ENCODE results near the gene COL25A1. TPM values are rescaled to one million over a fixed set of nuclear protein-coding genes. Genes with fewer than 3 reads are reported as not detected.

COL25A1 gene
- total RNA-seq, 1 donor from 2014 or later = 10.4 TPM

DNA sequence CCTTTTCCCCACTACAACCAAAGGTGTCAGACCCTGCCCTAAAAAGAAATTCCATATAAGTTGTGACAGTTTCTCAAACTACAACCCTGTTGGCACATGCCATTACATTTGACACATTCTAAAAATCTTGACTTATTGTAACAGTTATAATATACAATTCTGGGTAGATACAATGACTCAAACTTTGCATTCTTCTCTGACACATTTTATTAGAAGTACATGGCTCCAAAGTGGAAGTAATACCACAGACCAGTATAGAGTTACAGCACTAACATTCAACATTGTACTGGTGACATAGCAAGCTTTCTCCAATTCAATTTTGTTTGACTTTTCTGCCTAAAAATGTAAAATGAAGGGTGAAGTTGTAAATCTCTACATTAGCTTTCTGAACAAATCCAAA, 343.0 kb downstream of the COL25A1 start:
- Mint-ChIP-seq H3K27me3 (ENCODE audit: low read depth, unreplicated experiment) (no peaks in the 10 kb centered on the region), H3K27ac (ENCODE audit: unreplicated experiment) (no peak overlapping the region), H3K36me3 (ENCODE audit: low read depth, unreplicated experiment) (no peaks in the 10 kb centered on the region), H3K4me1 (ENCODE audit: low read depth, unreplicated experiment) (peaks cover 8% of the 10 kb centered on the region), H3K4me3 (ENCODE audit: unreplicated experiment) (no peak overlapping the region), H3K9me3 (ENCODE audit: unreplicated experiment) (no peaks in the 10 kb centered on the region)
- Histone ChIP-seq H3K9me3 (ENCODE audit: insufficient read depth, low read depth, low read length) (no peaks in the 10 kb centered on the region), H3K4me1 (ENCODE audit: insufficient read depth, low read length) (no peaks in the 10 kb centered on the region), H2AFZ (ENCODE audit: low read depth, low read length) (no peak overlapping the region), H3K4me3 (ENCODE audit: insufficient read depth, low read depth, low read length) (no peak overlapping the region), H3K79me2 (ENCODE audit: insufficient read depth, low read length) (no peaks in the 10 kb centered on the region), H3K36me3 (ENCODE audit: insufficient read depth, low read length) (no peaks in the 10 kb centered on the region), H3K27me3 (ENCODE audit: insufficient read depth, low read length) (no peaks in the 10 kb centered on the region), H4K20me1 (ENCODE audit: insufficient read depth, low read length) (no peaks in the 10 kb centered on the region), H3K27ac (ENCODE audit: low read depth, low read length) (no peak overlapping the region), H3K4me2 (ENCODE audit: low read length) (no peak overlapping the region), H3K9ac (ENCODE audit: low read length) (no peak overlapping the region)
- TF ChIP-seq, protein P1, sequence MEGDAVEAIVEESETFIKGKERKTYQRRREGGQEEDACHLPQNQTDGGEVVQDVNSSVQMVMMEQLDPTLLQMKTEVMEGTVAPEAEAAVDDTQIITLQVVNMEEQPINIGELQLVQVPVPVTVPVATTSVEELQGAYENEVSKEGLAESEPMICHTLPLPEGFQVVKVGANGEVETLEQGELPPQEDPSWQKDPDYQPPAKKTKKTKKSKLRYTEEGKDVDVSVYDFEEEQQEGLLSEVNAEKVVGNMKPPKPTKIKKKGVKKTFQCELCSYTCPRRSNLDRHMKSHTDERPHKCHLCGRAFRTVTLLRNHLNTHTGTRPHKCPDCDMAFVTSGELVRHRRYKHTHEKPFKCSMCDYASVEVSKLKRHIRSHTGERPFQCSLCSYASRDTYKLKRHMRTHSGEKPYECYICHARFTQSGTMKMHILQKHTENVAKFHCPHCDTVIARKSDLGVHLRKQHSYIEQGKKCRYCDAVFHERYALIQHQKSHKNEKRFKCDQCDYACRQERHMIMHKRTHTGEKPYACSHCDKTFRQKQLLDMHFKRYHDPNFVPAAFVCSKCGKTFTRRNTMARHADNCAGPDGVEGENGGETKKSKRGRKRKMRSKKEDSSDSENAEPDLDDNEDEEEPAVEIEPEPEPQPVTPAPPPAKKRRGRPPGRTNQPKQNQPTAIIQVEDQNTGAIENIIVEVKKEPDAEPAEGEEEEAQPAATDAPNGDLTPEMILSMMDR (IDR thresholded peaks at IDR 0.05; ENCODE audit: insufficient read depth, low read depth, low read length) = no peak
- no peak for TF ChIP-seq EZH2 (IDR thresholded peaks at IDR 0.05; ENCODE audit: insufficient read depth, low read length)
- DNase-seq (ENCODE audit: low read depth) (peak; percentile 46), FAIRE-seq (peak; percentile 13)

DNA sequence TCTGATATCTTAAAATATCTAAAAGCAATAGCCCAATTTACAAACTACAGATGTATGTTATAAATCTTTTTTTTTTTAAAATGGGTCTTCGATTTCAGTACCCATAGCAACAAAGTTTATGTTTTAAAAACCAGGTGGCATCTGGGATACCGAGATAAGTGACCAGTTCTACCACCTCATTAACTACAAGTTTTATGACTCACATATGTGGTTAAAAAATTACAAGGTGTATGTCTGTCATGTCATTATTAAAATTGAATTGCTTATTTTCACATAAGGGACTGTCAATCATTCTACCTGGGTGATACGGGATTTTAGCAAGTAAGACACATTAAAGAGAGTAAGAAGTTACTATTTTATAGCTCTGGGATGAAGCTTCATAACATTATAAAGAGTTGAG, 347.6 kb downstream of the COL25A1 start:
- no peak for TF ChIP-seq EZH2 (IDR thresholded peaks at IDR 0.05; ENCODE audit: insufficient read depth, low read length)
- TF ChIP-seq, protein P1 (IDR thresholded peaks at IDR 0.05; ENCODE audit: insufficient read depth, low read depth, low read length) = no peak
- H3K4me1 ChIP-seq (ENCODE audit: insufficient read depth, low read length) = no peaks in the 10 kb centered on the region
- no peak overlapping the region for H3K4me3 ChIP-seq (ENCODE audit: insufficient read depth, low read depth, low read length)
- Mint-ChIP-seq H3K27ac (ENCODE audit: unreplicated experiment) (no peak overlapping the region), H3K9me3 (ENCODE audit: unreplicated experiment) (no peaks in the 10 kb centered on the region), H3K4me3 (ENCODE audit: unreplicated experiment) (no peak overlapping the region), H3K4me1 (ENCODE audit: low read depth, unreplicated experiment) (peaks cover 19% of the 10 kb centered on the region), H3K36me3 (ENCODE audit: low read depth, unreplicated experiment) (no peaks in the 10 kb centered on the region), H3K27me3 (ENCODE audit: low read depth, unreplicated experiment) (no peaks in the 10 kb centered on the region)
- no peak overlapping the region for H3K27ac ChIP-seq (ENCODE audit: low read depth, low read length)
- FAIRE-seq (no peak), DNase-seq (ENCODE audit: low read depth) (peak; percentile 3)
- no peaks in the 10 kb centered on the region for H3K27me3 ChIP-seq (ENCODE audit: insufficient read depth, low read length)
- H3K79me2 ChIP-seq (ENCODE audit: insufficient read depth, low read length) = no peaks in the 10 kb centered on the region
- H3K36me3 ChIP-seq (ENCODE audit: insufficient read depth, low read length) = no peaks in the 10 kb centered on the region
- no peak overlapping the region for H3K4me2 ChIP-seq (ENCODE audit: low read length)
- H3K9ac ChIP-seq (ENCODE audit: low read length) = no peak overlapping the region
- H4K20me1 ChIP-seq (ENCODE audit: insufficient read depth, low read length) = no peaks in the 10 kb centered on the region
- H3K9me3 ChIP-seq (ENCODE audit: insufficient read depth, low read depth, low read length) = no peaks in the 10 kb centered on the region
- no peak overlapping the region for H2AFZ ChIP-seq (ENCODE audit: low read depth, low read length)

DNA sequence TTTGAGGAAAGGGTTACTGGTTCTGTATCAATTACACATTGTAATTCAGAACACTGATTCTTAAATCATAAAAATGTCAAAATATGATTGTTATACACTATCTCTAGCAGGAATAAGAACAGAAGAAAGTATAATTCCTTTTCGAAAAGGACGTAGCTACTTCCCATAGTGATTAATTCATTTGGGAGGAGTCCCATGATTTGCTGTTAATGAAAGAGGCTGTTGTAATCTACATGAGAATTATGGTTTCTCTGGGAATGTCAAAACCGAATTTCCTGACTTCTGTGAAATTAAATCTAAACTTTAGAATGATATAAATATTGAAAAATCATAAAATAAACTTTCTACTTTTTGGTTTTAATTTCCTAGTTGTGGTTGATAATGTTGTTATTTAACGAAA, 348.5 kb downstream of the COL25A1 start:
- Histone ChIP-seq H3K27me3 (ENCODE audit: insufficient read depth, low read length) (no peaks in the 10 kb centered on the region), H3K9ac (ENCODE audit: low read length) (no peak overlapping the region), H3K27ac (ENCODE audit: low read depth, low read length) (no peak overlapping the region), H3K79me2 (ENCODE audit: insufficient read depth, low read length) (no peaks in the 10 kb centered on the region), H3K9me3 (ENCODE audit: insufficient read depth, low read depth, low read length) (no peaks in the 10 kb centered on the region), H3K36me3 (ENCODE audit: insufficient read depth, low read length) (no peaks in the 10 kb centered on the region), H3K4me3 (ENCODE audit: insufficient read depth, low read depth, low read length) (no peak overlapping the region), H4K20me1 (ENCODE audit: insufficient read depth, low read length) (no peaks in the 10 kb centered on the region), H3K4me2 (ENCODE audit: low read length) (no peak overlapping the region), H2AFZ (ENCODE audit: low read depth, low read length) (no peak overlapping the region), H3K4me1 (ENCODE audit: insufficient read depth, low read length) (no peaks in the 10 kb centered on the region)
- Mint-ChIP-seq H3K9me3 (ENCODE audit: unreplicated experiment) (no peaks in the 10 kb centered on the region), H3K36me3 (ENCODE audit: low read depth, unreplicated experiment) (no peaks in the 10 kb centered on the region), H3K4me1 (ENCODE audit: low read depth, unreplicated experiment) (peaks cover 13% of the 10 kb centered on the region), H3K27ac (ENCODE audit: unreplicated experiment) (no peak overlapping the region), H3K4me3 (ENCODE audit: unreplicated experiment) (no peak overlapping the region), H3K27me3 (ENCODE audit: low read depth, unreplicated experiment) (no peaks in the 10 kb centered on the region)
- DNase-seq (ENCODE audit: low read depth) = no peak
- no peak for TF ChIP-seq EZH2 (IDR thresholded peaks at IDR 0.05; ENCODE audit: insufficient read depth, low read length)
- TF ChIP-seq, protein P1 (IDR thresholded peaks at IDR 0.05; ENCODE audit: insufficient read depth, low read depth, low read length) = no peak
- FAIRE-seq = no peak

All from astrocyte (in vitro differentiated cells and primary cell).